Lower lobe of right lung (tissue), 2 donors: ENCODE measurements around the gene JMJD1C. TPM values are rescaled to one million over a fixed set of nuclear protein-coding genes. Genes with fewer than 3 reads are reported as not detected.

Experiments used
- ATAC-seq, 2 donors: fragments of 200-7000 bp; cut with Tn5 transposase; one replicate each; pipeline ENCODE4 v1.9.1; 2020 to 2022; ENCODE audit warnings: mild to moderate bottlenecking in 2 of 2, moderate library complexity in 2 of 2
- DNase-seq: peaks from one replicate; pipeline ENCODE4 v3.0.0-alpha.2; 2020
- H3K27ac ChIP-seq: fragments of 200-600 bp; one replicate; pipeline ENCODE4 v1.8.0; 2022
- H3K27me3 ChIP-seq: fragments of 200-600 bp; one replicate; pipeline ENCODE4 v1.8.0; 2022; ENCODE audit warnings: low read depth
- H3K36me3 ChIP-seq: fragments of 200-600 bp; one replicate; pipeline ENCODE4 v1.8.0; 2022; ENCODE audit warnings: mild to moderate bottlenecking
- H3K4me1 ChIP-seq: fragments of 200-600 bp; one replicate; pipeline ENCODE4 v1.8.0; 2022
- H3K4me3 ChIP-seq: fragments of 200-600 bp; one replicate; pipeline ENCODE4 v1.8.0; 2022; ENCODE audit warnings: mild to moderate bottlenecking
- H3K9me3 ChIP-seq: fragments of 200-600 bp; one replicate; pipeline ENCODE4 v1.8.0; 2022
- CTCF ChIP-seq: fragments of 200-600 bp; IDR thresholded peaks from one replicate; pipeline ENCODE4 v1.8.0; 2022; ENCODE audit warnings: antibody characterized with exemption, mild to moderate bottlenecking
- intact Hi-C: fragments of 100-400 bp; cut with DNase I; formaldehyde crosslinking; loops from one replicate; pipeline ENCODE4 v1.11.0; 2022
- total RNA-seq: library from RNA; stranded (reverse); fragmentation: NEBNext Ultra II Directional; extraction: Animal tissue kit (Norgen Biotek cat#: 25700); gene quantifications from one replicate; pipeline ENCODE4 v1.2.1, GENCODE V29; 2021
- donor health status: DM: no; HTN: yes; CAD: no; lungs with severe emphysema.

The JMJD1C gene
- total RNA-seq, 1 donor from 2014 or later, result 100.0 TPM

GRCh38 chr10:63246356-63246755, 219.4 kb downstream of the JMJD1C start:
- no peaks in the 10 kb centered on the region for H3K27me3 ChIP-seq
- peaks cover 30% of the 10 kb centered on the region for H3K4me1 ChIP-seq

GRCh38 chr10:63241841-63242281, 223.9 kb downstream of the JMJD1C start:
- no peak overlapping the region for H3K4me3 ChIP-seq
- ATAC-seq, result no peak
- H3K9me3 ChIP-seq, result peaks cover 9% of the 10 kb centered on the region
- H3K27me3 ChIP-seq, result no peaks in the 10 kb centered on the region
- H3K27ac ChIP-seq, result no peak overlapping the region
- DNase-seq, result no peak
- intact Hi-C loops, result no loop called here
- no peaks in the 10 kb centered on the region for H3K36me3 ChIP-seq
- peaks cover 45% of the 10 kb centered on the region for H3K4me1 ChIP-seq
- no peak for TF ChIP-seq CTCF

More at GRCh38 chr10:63246356-63246755, 219.4 kb downstream of the JMJD1C start:
- ATAC-seq (no peak), DNase-seq (no peak)
- H3K36me3 ChIP-seq, result peaks cover 7% of the 10 kb centered on the region
- H3K27ac ChIP-seq, result no peak overlapping the region
- no peak overlapping the region for H3K4me3 ChIP-seq
- intact Hi-C loops, result no loop called here
- TF ChIP-seq CTCF, result no peak
- H3K9me3 ChIP-seq, result peaks cover 9% of the 10 kb centered on the region

GRCh38 chr10:63240807-63241206, 225.0 kb downstream of the JMJD1C start:
- peak in 1 of 2 donors; percentile 31 for ATAC-seq
- Histone ChIP-seq H3K9me3 (peaks cover 4% of the 10 kb centered on the region), H3K27me3 (no peaks in the 10 kb centered on the region), H3K4me3 (no peak overlapping the region), H3K4me1 (peaks cover 54% of the 10 kb centered on the region), H3K27ac (no peak overlapping the region), H3K36me3 (no peaks in the 10 kb centered on the region)
- TF ChIP-seq CTCF, result no peak
- intact Hi-C loops, result no loop called here
- DNase-seq, result no peak

- no peaks in the 10 kb centered on the region for H3K9me3 ChIP-seq
- no peak for TF ChIP-seq CTCF
- peaks cover 54% of the 10 kb centered on the region for H3K4me1 ChIP-seq
- ATAC-seq, result no peak
- intact Hi-C loops, result no loop called here
- no peaks in the 10 kb centered on the region for H3K27me3 ChIP-seq
- DNase-seq, result no peak
- H3K4me3 ChIP-seq, result no peak overlapping the region
- no peak overlapping the region for H3K27ac ChIP-seq
- H3K36me3 ChIP-seq, result no peaks in the 10 kb centered on the region
These were observed 227.3 kb downstream of the JMJD1C start for GRCh38 chr10:63238501-63238900.

GRCh38 chr10:63237396-63237795, 228.4 kb downstream of the JMJD1C start:
- Histone ChIP-seq H3K9me3 (no peaks in the 10 kb centered on the region), H3K4me1 (peaks cover 44% of the 10 kb centered on the region), H3K36me3 (no peaks in the 10 kb centered on the region), H3K27me3 (no peaks in the 10 kb centered on the region), H3K27ac (no peak overlapping the region), H3K4me3 (no peak overlapping the region)
- DNase-seq, result no peak
- TF ChIP-seq CTCF, result no peak
- intact Hi-C loops, result no loop called here
- no peak for ATAC-seq
